Adrenal gland (tissue), 12 donors: Measurements from ENCODE around the gene PHF12. TPM values are rescaled to one million over a fixed set of nuclear protein-coding genes. Genes with fewer than 3 reads are reported as not detected.

Source experiments
- DNase-seq, 7 donors: peaks; one replicate each; pipeline ENCODE4 v3.0.0-alpha.2; 2019 to 2020
- H3K27ac ChIP-seq, 5 donors: fragments of 200-600 bp; sonication (generic) in 4 of 5; 1 replicate in 3 of 5; 2 replicates in 2 of 5; pipeline versions ENCODE4 v1.5.1 to v1.8.0; 2016 to 2020; ENCODE audit warnings: mild to moderate bottlenecking in 1 of 5
- H3K27me3 ChIP-seq: fragments of 200-600 bp; 2 replicates; pipeline ENCODE4 v1.8.0; 2021
- H3K36me3 ChIP-seq, 2 donors: fragments of 200-600 bp; replicated peaks in 1 of 2; 1 replicate in 1 of 2; 2 replicates in 1 of 2; pipeline versions ENCODE4 v1.5.1 to v1.8.0; 2018 to 2022
- H3K4me1 ChIP-seq, 2 donors: fragments of 200-600 bp; replicated peaks in 1 of 2; 1 replicate in 1 of 2; 2 replicates in 1 of 2; pipeline versions ENCODE4 v1.5.1 to v1.8.0; 2018 to 2021
- H3K4me3 ChIP-seq, 4 donors: fragments of 200-600 bp; sonication (generic) in 3 of 4; one replicate each; pipeline ENCODE4 v1.5.1; 2016 to 2018
- H3K9me3 ChIP-seq, 3 donors: fragments of 200-600 bp; sonication (generic) in 1 of 3; replicated peaks in 1 of 3; 1 replicate in 2 of 3; 2 replicates in 1 of 3; pipeline versions ENCODE4 v1.5.1 to v1.8.0; 2016 to 2021
- POLR2A ChIP-seq, 2 donors: fragments of 450-650 bp; IDR thresholded peaks; one replicate each; pipeline ENCODE4 v1.6.1; 2017; ENCODE audit warnings: antibody characterized with exemption in 2 of 2, mild to moderate bottlenecking in 2 of 2, moderate library complexity in 1 of 2
- WGBS, 4 donors: extraction: QIAGEN DNeasy Blood & Tissue Kit in 2 of 4; methylation state at CpG; one replicate each; pipeline versions ENCODE4 v1.1.5 to v1.1.7; 2013 to 2017; 5-methylcytosine and 5-hydroxymethylcytosine counted together
- intact Hi-C, 2 donors: fragments of 100-400 bp; cut with DNase I; formaldehyde crosslinking; loops; one replicate each; pipeline versions ENCODE4 v1.14.1 to v1.15.0; 2022 to 2023
- polyA plus RNA-seq, 3 donors: library from polyadenylated mRNA; stranded (reverse); fragments of 200-250 nt in 2 of 3; fragments of 350-450 nt in 1 of 3; fragmentation: Illumina TruSeq in 1 of 3; extraction: RNeasy Lipid Tissue Mini Kit (QIAGEN cat#74804) in 1 of 3; gene quantifications; one replicate each; pipeline ENCODE4 v1.2.3, GENCODE V29; 2013 to 2014
- total RNA-seq, 9 donors: library from RNA; depleted of rRNA in 4 of 9; stranded (reverse); fragments of >200 nt in 4 of 9; fragments of 120-200 nt in 1 of 9; fragmentation: NEBNext Ultra II Directional in 1 of 9; extraction: Animal tissue kit (Norgen Biotek cat#: 25700) in 1 of 9; gene quantifications; one replicate each; pipeline versions ENCODE4 v1.1.0 to v1.2.4, GENCODE V29; 2013 to 2023
- TF ChIP-seq, protein P1 (sequence below), 6 experiments: fragments of 450-650 bp in 4 of 6; fragments of 200-600 bp in 2 of 6; sonication (generic) in 1 of 6; IDR thresholded peaks; 1 replicate in 5 of 6; 2 replicates in 1 of 6; pipeline versions ENCODE4 v1.5.1 to v1.8.0; 2016 to 2021; ENCODE audit warnings: antibody characterized with exemption in 6 of 6, mild to moderate bottlenecking in 2 of 6, moderate library complexity in 1 of 6
- donor health status: healthy with polysubstance abuse.
- donor health status: Bipolar disorder and iron deficiency.
- donor health status: DM: yes; HTN: yes; CAD: no.
- donor health status: DM: no; HTN: no; CAD: no.
- donor health status: DM: no; HTN: no; CAD: no.
- donor health status: DM: yes; HTN: yes; CAD: no.

Gene PHF12
- total and polyA plus RNA-seq, 12 donors: 14.4 to 47.9 (median 26.3) TPM

DNA sequence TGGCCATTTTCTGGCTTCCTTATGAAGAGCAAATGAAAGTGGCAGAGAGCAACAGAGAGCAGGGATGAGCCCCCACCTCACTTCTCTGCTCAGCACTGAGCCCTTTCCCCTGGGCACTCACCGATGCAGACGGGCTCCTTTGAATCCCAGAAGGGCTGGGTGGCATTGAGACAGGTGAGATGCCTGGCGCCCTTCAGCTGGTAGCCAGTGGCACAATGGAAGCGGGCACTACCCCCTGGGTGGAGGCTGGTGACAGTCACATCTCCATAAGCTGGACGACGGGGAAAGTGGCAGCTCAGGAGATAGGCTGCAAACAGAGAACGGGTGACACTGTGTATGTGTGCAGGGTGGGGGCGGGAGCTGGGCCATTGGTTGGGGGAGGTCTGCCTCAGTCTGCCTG is 12.5 kb upstream of the PHF12 start:
- no peaks in the 10 kb centered on the region for H3K4me1 ChIP-seq
- intact Hi-C loops: no loop called here
- no peak for DNase-seq
- no peak overlapping the region for H3K4me3 ChIP-seq
- no peaks in the 10 kb centered on the region for H3K36me3 ChIP-seq
- H3K27ac ChIP-seq: no peak overlapping the region
- no peaks in the 10 kb centered on the region for H3K9me3 ChIP-seq
- no peaks in the 10 kb centered on the region for H3K27me3 ChIP-seq
- 41 to 58% (median 53%) methylated on average over 6 to 8 of the region's 8 CpGs for WGBS, 4 donors
- TF ChIP-seq, protein P1, sequence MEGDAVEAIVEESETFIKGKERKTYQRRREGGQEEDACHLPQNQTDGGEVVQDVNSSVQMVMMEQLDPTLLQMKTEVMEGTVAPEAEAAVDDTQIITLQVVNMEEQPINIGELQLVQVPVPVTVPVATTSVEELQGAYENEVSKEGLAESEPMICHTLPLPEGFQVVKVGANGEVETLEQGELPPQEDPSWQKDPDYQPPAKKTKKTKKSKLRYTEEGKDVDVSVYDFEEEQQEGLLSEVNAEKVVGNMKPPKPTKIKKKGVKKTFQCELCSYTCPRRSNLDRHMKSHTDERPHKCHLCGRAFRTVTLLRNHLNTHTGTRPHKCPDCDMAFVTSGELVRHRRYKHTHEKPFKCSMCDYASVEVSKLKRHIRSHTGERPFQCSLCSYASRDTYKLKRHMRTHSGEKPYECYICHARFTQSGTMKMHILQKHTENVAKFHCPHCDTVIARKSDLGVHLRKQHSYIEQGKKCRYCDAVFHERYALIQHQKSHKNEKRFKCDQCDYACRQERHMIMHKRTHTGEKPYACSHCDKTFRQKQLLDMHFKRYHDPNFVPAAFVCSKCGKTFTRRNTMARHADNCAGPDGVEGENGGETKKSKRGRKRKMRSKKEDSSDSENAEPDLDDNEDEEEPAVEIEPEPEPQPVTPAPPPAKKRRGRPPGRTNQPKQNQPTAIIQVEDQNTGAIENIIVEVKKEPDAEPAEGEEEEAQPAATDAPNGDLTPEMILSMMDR (IDR thresholded peaks at IDR 0.05): no peak
- TF ChIP-seq POLR2A (IDR thresholded peaks at IDR 0.05): no peak

DNA sequence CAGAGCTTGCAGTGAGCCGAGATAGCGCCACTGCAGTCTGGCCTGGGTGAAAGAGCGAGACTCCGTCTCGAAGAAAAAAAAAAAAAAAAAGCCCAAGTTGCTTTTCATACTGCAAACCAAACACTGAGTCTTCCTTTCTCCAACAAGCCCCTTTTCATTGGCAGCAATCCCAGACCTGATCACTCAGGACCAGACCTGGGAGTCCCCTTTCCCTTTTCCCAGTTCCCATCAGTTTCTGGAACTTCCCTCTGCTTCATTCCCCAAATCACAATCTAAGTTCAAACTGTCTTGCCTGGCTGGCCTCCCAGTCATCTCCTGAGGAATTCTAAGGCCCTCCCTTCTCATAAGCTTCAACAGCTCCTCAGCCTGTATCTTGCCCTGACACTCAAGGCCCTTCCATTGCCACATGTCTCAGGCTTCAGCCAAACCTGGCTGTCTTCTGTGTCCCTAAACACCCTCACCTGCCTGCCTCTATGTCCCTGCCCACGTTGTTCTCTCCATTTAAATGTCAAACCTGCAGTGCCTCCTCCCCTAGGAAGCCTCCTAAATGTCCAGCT is 11.8 kb upstream of the PHF12 start:
- whole genome bisulfite sequencing, 4 donors: 35 to 58% (median 51%) methylated on average over 4 to 6 of the region's 6 CpGs
- Histone ChIP-seq H3K4me3 (no peak overlapping the region), H3K27ac (no peak overlapping the region), H3K36me3 (no peaks in the 10 kb centered on the region), H3K9me3 (no peaks in the 10 kb centered on the region), H3K4me1 (no peaks in the 10 kb centered on the region), H3K27me3 (no peaks in the 10 kb centered on the region)
- DNase-seq: no peak
- TF ChIP-seq, protein P1 (IDR thresholded peaks at IDR 0.05): no peak
- no peak for TF ChIP-seq POLR2A (IDR thresholded peaks at IDR 0.05)
- intact Hi-C loops: no loop called here

GRCh38 chr17:28961391-28961790 is 10.1 kb upstream of the PHF12 start:
- H3K4me3 ChIP-seq: no peak overlapping the region
- H3K4me1 ChIP-seq: no peaks in the 10 kb centered on the region
- no peaks in the 10 kb centered on the region for H3K36me3 ChIP-seq
- intact Hi-C loops: no loop called here
- DNase-seq: no peak
- WGBS, 4 donors: 77 to 88% (median 81%) methylated on average over 6 to 7 of the region's 7 CpGs
- no peaks in the 10 kb centered on the region for H3K27me3 ChIP-seq
- no peaks in the 10 kb centered on the region for H3K9me3 ChIP-seq
- no peak overlapping the region for H3K27ac ChIP-seq
- TF ChIP-seq POLR2A (IDR thresholded peaks at IDR 0.05): no peak

DNA sequence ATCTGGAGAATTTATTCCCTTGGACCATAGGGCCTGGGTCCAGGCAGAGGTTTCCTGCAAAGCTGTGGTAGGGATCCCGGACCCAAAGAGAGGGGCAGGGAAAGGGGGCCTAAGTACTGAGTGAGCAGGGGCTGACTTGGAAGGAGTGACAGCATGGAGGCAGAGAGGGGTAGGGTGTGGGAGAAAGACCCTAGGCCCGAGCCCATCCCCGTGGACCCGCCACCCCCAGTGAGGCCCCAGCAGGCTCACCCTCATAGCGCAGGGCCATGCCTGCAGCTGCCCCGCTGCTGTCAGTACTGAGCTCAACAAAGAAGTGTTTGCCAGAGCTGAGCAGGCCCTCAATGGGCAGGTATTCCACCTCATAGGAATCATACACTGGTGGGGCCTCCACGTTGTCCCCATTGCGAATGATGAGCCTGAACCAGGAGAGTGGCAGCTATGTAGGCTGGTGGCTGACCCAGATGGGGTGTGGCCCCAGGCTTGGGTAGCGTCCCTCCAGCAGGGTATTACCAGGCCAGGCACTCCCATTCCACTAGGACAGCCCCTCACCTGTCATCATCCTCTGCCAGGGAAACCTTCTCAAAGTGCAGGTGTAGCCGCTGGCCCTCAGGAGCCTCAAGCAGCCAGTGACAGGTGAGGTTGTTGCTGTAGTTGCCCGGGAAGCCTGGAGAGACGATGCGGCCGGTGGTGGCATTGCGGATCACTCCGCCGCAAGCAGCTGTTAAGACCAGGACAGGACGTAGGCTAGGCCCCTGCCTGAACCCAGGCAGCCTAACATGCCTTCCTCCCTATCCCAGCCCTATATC is 9.1 kb upstream of the PHF12 start:
- Histone ChIP-seq H3K27me3 (no peaks in the 10 kb centered on the region), H3K36me3 (no peaks in the 10 kb centered on the region), H3K4me1 (no peaks in the 10 kb centered on the region), H3K4me3 (no peak overlapping the region), H3K27ac (no peak overlapping the region), H3K9me3 (no peaks in the 10 kb centered on the region)
- 92 to 96% (median 94%) methylated on average over 7 to 18 of the region's 18 CpGs for WGBS, 4 donors
- TF ChIP-seq POLR2A (IDR thresholded peaks at IDR 0.05): no peak
- TF ChIP-seq, protein P1 (IDR thresholded peaks at IDR 0.05): no peak
- intact Hi-C loops: no loop called here
- DNase-seq: peak in 1 of 7 donors; percentile 15
